Suppressor macrophage (primary cell): ENCODE measurements around the gene GARNL3.
A peak's percentile ranks its signal among the peaks of the same experiment; 100 is the strongest.

Experiments used
- DNase-seq, 4 experiments: peaks; one replicate each; pipeline ENCODE4 v3.0.0-alpha.2; 2020 to 2022

The GARNL3 gene

DNA sequence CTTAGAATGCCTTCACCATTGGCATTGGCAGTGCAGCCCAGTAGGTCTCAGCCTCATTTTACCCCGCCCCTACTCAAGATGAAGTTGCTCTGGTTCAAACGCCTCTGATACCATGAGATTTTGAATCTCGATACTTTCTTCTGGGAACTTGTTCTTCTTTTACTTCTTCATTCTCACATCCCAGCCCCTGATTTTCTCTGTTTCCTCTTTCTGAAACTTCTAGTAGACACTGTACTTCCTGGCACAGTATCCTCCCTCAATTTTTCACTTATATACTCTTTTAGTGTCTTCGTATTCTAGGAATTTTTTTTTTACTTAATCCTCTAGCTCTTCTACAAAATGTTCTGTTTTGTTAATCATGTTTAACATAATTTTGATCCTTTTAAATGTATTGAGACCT, 146.5 kb downstream of the GARNL3 start:
- DNase-seq: peak; percentile 42 to 85 (median 68)

DNA sequence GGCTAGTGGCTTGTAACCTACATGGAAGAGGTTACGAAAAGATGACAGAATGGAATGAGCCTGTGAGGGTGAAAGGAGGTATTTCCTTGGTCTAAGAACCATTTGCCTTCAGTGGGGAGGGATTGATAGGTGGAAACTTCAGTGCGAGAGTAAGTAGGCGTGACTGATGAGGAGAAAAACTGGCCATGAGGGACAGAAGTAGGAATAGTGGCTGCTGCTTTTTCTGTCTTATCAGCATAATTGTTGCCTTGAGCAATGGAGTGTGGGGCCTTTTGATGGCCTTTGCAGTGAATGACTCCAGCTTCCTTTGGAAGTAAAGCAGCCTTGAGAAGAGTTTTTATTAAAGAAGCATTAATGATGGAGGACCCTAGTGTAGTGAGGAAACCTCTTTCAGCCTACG, 150.6 kb downstream of the GARNL3 start:
- no peak for DNase-seq

- DNase-seq: no peak
These were observed 151.1 kb downstream of the GARNL3 start for GRCh38 chr9:127415657-127416056.

DNA sequence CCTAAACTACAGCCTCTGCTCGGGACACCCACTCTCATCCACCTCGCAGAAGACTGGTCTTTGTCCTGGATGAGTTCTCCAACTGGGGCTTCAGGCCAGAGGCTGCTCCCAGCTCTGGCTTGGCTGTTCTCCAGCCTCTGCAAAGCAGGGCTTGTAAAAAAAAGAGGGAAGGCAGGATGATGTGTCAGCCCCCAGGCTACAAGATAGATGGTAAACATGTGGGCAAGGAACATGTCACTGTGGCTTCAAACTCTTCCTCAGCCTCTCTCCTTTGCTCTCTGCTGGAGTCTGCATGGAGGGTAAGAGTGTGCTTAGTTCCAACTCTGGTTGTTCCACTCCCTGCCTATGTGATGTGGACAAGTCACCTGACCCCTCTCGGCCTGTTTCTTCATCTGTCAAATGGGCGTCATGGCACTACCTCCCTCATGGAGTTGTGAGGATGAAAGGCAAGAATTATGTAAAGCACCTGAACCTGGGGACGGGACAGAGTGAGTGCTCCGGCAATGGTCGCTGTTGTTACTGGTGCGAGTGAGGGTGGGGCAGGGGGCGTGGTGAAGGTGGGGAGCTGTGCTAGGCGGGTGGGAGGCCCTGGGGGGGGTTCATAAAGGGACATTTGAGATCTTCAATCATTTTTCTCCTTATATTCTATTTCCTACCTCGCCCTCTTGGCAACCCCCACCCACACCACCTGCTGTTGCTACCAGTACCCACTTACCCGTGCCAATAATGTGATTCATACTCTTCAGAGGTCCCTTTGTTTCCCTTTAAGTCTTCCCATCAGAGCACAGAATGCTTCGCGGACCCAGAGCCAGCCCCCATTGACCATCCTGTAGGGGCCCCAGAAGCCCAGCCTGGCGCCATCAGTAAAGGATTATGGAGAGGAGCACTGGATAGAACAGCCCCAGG, 152.8 kb downstream of the GARNL3 start:
- peak in 2 of 4 experiments; percentile 32 for DNase-seq

DNA sequence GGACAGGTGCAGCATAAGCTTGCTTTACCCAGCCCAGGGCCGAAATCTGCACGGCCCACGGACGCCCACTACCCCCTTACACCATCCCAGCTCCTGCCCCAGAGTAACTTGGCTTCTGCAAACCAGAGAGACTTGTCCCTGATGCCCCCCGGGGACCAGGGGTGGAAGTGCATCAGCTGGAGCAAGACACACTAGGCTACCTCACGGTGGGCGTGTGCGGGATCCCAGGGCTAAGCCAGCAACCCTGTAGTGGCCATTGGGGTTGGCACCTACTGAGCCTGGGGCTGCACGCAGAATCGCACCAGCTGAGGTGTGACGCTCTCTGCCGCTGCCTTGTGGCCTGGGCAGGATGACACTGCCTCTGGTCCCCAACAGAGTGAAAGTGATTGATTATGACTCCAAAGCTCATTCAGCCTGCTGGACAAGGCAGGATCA, 153.5 kb downstream of the GARNL3 start:
- peak; percentile 39 to 74 (median 55) for DNase-seq

GRCh38 chr9:127419348-127419747, 154.8 kb downstream of the GARNL3 start:
- peak; percentile 41 to 72 (median 66) for DNase-seq

- DNase-seq: no peak
These were observed 156.5 kb downstream of the GARNL3 start for GRCh38 chr9:127421057-127421456.

GRCh38 chr9:127422133-127422782, 157.7 kb downstream of the GARNL3 start:
- DNase-seq: peak in 3 of 4 experiments; percentile 22 to 41 (median 24)

GRCh38 chr9:127422787-127423186, 158.2 kb downstream of the GARNL3 start:
- DNase-seq: no peak

GRCh38 chr9:127423476-127423933, 158.9 kb downstream of the GARNL3 start:
- DNase-seq: peak in 2 of 4 experiments; percentile 32 to 40

DNA sequence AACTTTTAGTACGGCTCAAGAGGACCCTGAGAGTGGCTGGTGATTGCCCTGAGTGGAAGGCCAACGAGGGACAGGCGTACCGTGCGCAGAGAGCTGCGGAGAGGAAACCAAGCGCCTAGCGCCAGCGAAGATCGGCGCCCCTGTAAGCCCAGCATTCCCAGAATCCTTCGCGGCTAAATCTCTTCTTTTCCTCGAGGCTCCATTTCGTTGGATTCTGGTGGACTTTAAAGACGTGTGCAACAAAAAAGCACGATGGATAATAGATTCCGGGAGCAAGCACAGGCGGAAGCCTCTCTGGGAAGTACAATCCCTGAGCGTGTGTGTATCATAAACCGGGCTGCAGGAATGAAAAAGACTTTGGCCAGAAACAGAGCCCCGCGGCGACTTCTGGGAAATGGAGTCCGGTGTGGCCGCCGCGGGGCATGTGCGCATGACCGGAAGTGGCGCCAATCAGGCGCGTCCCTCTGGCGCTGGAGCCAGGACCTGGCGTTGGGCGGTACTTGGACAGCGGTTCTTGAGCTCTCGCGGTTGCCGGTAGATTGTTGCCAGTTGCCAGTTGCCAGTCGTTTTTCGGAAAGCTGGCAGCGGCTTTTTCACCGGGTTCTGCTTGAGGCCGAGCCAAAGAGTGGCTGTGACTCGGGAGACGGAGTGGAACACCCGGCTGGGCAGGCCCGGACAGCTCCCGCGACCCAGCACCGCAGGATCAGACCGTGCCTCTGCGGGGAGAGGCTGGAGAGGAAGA, 159.5 kb downstream of the GARNL3 start, which contains the start of gene ZNF79:
Gene ZNF79 (plus strand): TSS at position 449 of the 742 bp plus-strand sequence. CDS start 406 bp downstream, outside the sequence.
- DNase-seq: peak; percentile 92 to 96 (median 96)

DNA sequence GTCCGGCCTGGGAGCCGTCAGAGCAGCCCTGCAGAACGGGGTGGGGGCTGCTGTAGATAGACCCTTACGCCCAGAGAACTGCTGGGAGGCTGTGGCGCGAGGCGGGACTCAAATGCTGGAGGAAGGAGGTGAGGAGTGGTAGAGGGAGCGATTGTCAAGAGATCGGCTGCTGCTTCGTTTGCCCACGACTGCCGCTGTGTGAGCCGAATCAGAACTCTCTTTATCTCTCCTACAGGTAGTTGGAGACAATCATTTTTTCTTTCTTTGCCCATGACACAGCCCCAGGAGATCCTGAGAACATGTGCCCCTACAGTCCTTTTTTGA, 160.1 kb downstream of the GARNL3 start:
- DNase-seq: no peak

DNA sequence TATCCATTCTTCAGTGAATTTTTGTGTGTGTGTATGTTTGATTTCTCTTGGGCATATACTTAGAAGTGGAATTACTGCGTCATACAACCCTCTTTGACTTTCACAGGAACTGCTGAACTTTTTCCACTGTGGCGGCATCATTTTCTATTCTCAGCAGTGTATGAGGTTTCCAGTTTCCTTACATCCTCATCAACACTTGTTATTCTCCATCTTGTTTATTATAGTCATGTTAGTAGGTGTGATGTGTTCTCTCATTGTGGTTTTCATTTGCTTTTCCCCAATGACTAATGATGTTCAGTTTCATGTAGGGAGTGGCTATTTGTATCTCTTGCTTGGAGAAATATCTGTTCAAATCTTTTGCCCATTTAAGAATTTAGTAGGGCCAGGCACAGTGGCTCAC, 162.2 kb downstream of the GARNL3 start:
- no peak for DNase-seq

DNA sequence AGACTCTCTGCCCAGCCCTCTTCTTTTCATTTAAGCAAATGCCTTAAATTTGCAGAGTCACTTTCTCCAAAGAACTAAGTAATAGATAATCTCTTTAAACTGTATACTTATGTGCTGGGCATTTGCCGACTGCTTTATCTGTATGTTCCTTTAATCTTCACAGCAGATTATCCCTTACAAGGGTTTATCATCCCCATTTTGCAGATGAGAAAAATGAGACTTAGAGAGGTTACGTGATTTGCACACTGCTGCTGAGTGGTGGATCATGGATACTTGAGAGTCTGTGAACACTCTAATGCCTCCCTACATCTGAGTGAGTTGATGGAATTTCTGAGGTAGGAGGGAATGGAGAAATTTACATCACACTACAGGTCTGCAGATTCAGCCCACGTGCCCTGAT, 163.8 kb downstream of the GARNL3 start:
- no peak for DNase-seq

DNA sequence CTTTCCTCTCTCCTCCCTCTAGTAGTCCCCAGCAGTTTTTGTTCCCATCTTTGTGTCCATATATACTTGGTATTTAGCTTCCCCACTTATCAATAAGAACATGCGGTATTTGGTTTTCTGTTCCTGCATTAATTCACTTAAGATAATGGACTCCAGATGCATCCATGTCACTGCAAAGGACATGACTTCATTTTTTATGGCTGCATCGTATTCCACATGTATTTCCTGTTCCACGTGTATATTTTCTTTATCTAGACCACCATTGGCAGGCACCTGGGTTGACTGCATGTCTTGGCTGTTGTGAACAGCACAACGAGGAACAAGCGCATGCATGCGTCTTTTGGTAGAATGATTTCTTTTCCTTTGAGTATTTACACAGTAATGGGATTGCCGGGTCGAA, 165.8 kb downstream of the GARNL3 start:
- DNase-seq: no peak

DNA sequence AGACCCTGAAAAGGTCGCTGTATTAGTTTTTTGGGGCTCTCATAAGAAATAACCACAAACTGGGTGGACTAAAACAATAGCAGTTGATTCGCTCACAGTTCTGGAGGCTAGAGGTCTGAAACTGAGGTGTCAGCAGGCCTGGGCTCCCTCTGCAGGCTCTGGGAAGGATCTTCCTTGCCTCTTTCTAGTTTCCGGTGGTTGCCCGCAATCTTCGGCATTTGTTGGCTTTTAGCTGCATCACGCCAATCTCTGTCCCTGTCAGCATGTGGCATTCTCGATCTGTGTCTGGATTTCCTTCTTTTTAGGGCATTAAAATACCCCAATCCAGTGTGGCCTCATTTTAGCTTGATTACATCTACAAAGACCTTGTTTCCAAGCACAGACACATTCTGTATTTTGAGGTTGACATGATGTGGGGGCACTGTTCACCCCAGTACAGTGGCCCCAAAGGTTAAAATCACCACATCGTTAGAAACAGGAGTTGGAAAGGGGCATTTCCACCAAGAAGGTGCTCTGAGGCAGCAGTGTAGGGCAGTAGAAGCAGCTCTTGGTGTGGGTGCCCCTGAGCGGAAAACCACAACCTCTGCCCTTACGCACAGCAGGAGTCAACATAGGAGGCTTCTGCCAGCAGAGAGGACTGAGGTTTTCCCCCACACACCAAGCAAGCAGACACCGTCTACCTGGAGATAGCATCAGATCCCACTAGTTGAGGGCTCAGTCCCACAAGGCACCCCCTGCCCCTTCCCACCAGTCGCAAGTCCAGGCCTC, 173.1 kb downstream of the GARNL3 start:
- DNase-seq: peak in 1 of 4 experiments; percentile 27

DNA sequence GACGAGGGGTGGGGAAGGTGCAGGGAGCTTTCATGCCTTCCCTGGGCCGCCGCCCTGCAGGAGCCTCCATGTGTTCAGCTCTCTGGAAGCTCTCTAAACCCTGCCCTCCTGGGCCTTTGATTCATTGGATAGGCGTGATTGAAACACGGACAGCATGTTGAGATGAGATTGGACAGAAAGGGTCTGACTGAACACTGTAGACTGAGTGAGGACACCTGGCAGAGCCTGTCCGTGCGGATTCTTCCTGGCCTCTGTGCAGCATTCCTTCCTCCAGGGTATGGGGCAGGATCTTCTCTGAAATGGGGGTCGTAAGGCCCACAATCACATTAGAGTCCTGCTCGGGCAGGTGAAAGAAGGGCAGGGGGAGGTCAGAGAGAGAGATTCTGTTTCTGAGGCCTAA, 173.8 kb downstream of the GARNL3 start:
- no peak for DNase-seq
